Neural progenitor cell (in vitro differentiated cells): ENCODE data around the gene TCF7L2. TPM values are rescaled to one million over a fixed set of nuclear protein-coding genes. Genes with fewer than 3 reads are reported as not detected.

ENCODE experiments used
- DNase-seq: peaks from one replicate; pipeline ENCODE4 v3.0.0-alpha.2; 2016; ENCODE audit warnings: low spot score
- H2AFZ ChIP-seq: fragments of 200-600 bp; sonication (generic); replicated peaks from 2 replicates; pipeline ENCODE4 v1.6.1; 2016; ENCODE audit warnings: antibody characterized with exemption
- H3F3A ChIP-seq: fragments of 200-600 bp; sonication (generic); 2 replicates; pipeline ENCODE4 v1.6.1; 2016; ENCODE audit warnings: antibody characterized with exemption, low read depth
- H3K27ac ChIP-seq: fragments of 200-600 bp; sonication (generic); 2 replicates; pipeline ENCODE4 v1.5.1; 2016; ENCODE audit warnings: mild to moderate bottlenecking
- H3K27me3 ChIP-seq: fragments of 200-600 bp; sonication (generic); 2 replicates; pipeline ENCODE4 v1.6.1; 2016; ENCODE audit warnings: mild to moderate bottlenecking, moderate library complexity
- H3K36me3 ChIP-seq: fragments of 200-600 bp; sonication (generic); 2 replicates; pipeline ENCODE4 v1.5.1; 2016
- H3K4me1 ChIP-seq: fragments of 200-600 bp; sonication (generic); 2 replicates; pipeline ENCODE4 v1.6.1; 2016; ENCODE audit warnings: mixed run types
- H3K4me2 ChIP-seq: fragments of 200-600 bp; sonication (generic); 2 replicates; pipeline ENCODE4 v1.6.1; 2016
- H3K4me3 ChIP-seq: fragments of 200-600 bp; sonication (generic); 2 replicates; pipeline ENCODE4 v1.5.1; 2016
- H3K79me2 ChIP-seq: fragments of 200-600 bp; sonication (generic); 2 replicates; pipeline ENCODE4 v1.6.1; 2016; ENCODE audit warnings: low read depth
- H3K9ac ChIP-seq: fragments of 200-600 bp; sonication (generic); 2 replicates; pipeline ENCODE4 v1.6.1; 2016
- H3K9me3 ChIP-seq: fragments of 200-600 bp; sonication (generic); 2 replicates; pipeline ENCODE4 v1.5.1; 2016; ENCODE audit warnings: low read depth
- H4K20me1 ChIP-seq: fragments of 200-600 bp; sonication (generic); 2 replicates; pipeline ENCODE4 v1.6.1; 2016; ENCODE audit warnings: low read depth
- H3K27ac Mint-ChIP-seq: 3 replicates; pipeline ENCODE4 v1.8.0; 2021; ENCODE audit warnings: mixed read lengths
- H3K27me3 Mint-ChIP-seq: 2 replicates; pipeline ENCODE4 v1.8.0; 2022; ENCODE audit warnings: low read depth, mild to moderate bottlenecking, inconsistent platforms, moderate library complexity, mixed read lengths; ENCODE audit not compliant: insufficient read depth
- H3K36me3 Mint-ChIP-seq: 3 replicates; pipeline ENCODE4 v1.8.0; 2021; ENCODE audit warnings: mixed read lengths
- H3K4me1 Mint-ChIP-seq: 3 replicates; pipeline ENCODE4 v1.8.0; 2021; ENCODE audit warnings: mixed read lengths
- H3K4me3 Mint-ChIP-seq: 3 replicates; pipeline ENCODE4 v1.8.0; 2021; ENCODE audit warnings: mild to moderate bottlenecking, moderate library complexity, mixed read lengths
- H3K9me3 Mint-ChIP-seq: 3 replicates; pipeline ENCODE4 v1.8.0; 2020; ENCODE audit warnings: mixed read lengths
- EZH2 ChIP-seq: fragments of 200-600 bp; sonication (generic); IDR thresholded peaks from 2 replicates; pipeline ENCODE4 v1.6.1; 2017; ENCODE audit warnings: antibody characterized with exemption, mild to moderate bottlenecking, moderate library complexity
- EZH2phosphoT487 ChIP-seq: fragments of 200-600 bp; sonication (generic); IDR thresholded peaks from 2 replicates; pipeline ENCODE4 v1.6.1; 2017; ENCODE audit warnings: antibody characterized with exemption
- total RNA-seq: library from RNA; depleted of rRNA; stranded (reverse); fragments of >200 nt; gene quantifications from 2 replicates; pipeline ENCODE4 v1.2.3, GENCODE V29; 2015; ENCODE audit warnings: low replicate concordance
- TF ChIP-seq, protein P1 (sequence below): fragments of 200-600 bp; sonication (generic); IDR thresholded peaks from 2 replicates; pipeline ENCODE4 v1.5.1; 2017; ENCODE audit warnings: antibody characterized with exemption, mild to moderate bottlenecking

The TCF7L2 gene
- total RNA-seq, 1 donor from 2014 or later, result 12.3 TPM

DNA sequence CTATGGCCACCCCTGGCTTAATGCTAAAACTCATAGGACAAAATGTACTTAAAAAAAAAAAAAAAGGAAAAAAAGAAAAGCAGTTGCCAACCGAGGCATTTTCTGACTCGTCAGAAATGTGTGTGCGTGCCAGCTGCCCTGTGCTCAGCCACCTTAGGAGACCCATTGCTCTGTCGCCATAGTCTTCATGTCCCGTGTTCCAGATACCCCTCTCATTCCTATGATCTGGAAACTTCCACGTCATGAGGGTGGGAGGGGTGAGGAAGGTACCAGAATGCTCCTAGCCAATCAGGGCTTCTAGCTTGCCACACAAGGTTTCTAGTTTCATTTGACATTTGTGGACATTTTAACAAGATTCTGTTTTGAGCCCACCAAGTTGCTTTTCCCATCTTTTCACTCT is 212.9 kb downstream of the TCF7L2 start:
- Mint-ChIP-seq H3K27me3 (no peaks in the 10 kb centered on the region), H3K4me1 (peaks cover 14% of the 10 kb centered on the region)
- H3K27ac ChIP-seq, result peak overlapping the region; percentile 16

DNA sequence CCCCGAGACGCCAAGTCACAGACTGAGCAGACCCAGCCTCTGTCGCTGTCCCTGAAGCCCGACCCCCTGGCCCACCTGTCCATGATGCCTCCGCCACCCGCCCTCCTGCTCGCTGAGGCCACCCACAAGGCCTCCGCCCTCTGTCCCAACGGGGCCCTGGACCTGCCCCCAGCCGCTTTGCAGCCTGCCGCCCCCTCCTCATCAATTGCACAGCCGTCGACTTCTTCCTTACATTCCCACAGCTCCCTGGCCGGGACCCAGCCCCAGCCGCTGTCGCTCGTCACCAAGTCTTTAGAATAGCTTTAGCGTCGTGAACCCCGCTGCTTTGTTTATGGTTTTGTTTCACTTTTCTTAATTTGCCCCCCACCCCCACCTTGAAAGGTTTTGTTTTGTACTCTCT is 215.6 kb downstream of the TCF7L2 start:
- peaks cover 24% of the 10 kb centered on the region for H3K36me3 Mint-ChIP-seq
- H3K4me1 Mint-ChIP-seq, result peaks cover 30% of the 10 kb centered on the region
- no peak overlapping the region for H3K4me3 ChIP-seq
- DNase-seq, result peak; percentile 54
- H3K36me3 ChIP-seq, result no peaks in the 10 kb centered on the region
- H3K27me3 ChIP-seq, result no peaks in the 10 kb centered on the region
- H3K9me3 Mint-ChIP-seq, result no peaks in the 10 kb centered on the region
- H3K4me3 Mint-ChIP-seq, result no peak overlapping the region
- TF ChIP-seq, protein P1, sequence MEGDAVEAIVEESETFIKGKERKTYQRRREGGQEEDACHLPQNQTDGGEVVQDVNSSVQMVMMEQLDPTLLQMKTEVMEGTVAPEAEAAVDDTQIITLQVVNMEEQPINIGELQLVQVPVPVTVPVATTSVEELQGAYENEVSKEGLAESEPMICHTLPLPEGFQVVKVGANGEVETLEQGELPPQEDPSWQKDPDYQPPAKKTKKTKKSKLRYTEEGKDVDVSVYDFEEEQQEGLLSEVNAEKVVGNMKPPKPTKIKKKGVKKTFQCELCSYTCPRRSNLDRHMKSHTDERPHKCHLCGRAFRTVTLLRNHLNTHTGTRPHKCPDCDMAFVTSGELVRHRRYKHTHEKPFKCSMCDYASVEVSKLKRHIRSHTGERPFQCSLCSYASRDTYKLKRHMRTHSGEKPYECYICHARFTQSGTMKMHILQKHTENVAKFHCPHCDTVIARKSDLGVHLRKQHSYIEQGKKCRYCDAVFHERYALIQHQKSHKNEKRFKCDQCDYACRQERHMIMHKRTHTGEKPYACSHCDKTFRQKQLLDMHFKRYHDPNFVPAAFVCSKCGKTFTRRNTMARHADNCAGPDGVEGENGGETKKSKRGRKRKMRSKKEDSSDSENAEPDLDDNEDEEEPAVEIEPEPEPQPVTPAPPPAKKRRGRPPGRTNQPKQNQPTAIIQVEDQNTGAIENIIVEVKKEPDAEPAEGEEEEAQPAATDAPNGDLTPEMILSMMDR, result no peak
- TF ChIP-seq EZH2phosphoT487, result no peak
- TF ChIP-seq EZH2, result no peak
- peaks cover 46% of the 10 kb centered on the region for H3F3A ChIP-seq
- no peaks in the 10 kb centered on the region for H3K9me3 ChIP-seq
- no peak overlapping the region for H3K27ac ChIP-seq
- H3K79me2 ChIP-seq, result no peaks in the 10 kb centered on the region
- no peak overlapping the region for H3K27ac Mint-ChIP-seq
- H3K27me3 Mint-ChIP-seq, result no peaks in the 10 kb centered on the region
- peaks cover 11% of the 10 kb centered on the region for H4K20me1 ChIP-seq
- peaks cover 46% of the 10 kb centered on the region for H3K4me1 ChIP-seq
- H2AFZ ChIP-seq, result no peak overlapping the region
- H3K9ac ChIP-seq, result no peak overlapping the region
- H3K4me2 ChIP-seq, result peak overlapping the region; percentile 36

More for the DNA sequence above, 212.9 kb downstream of the TCF7L2 start:
- H3K9ac ChIP-seq, result no peak overlapping the region
- no peaks in the 10 kb centered on the region for H3K27me3 ChIP-seq
- peaks cover 31% of the 10 kb centered on the region for H3K4me1 ChIP-seq
- H3F3A ChIP-seq, result peaks cover 24% of the 10 kb centered on the region
- H3K4me3 ChIP-seq, result no peak overlapping the region
- no peaks in the 10 kb centered on the region for H3K9me3 Mint-ChIP-seq
- TF ChIP-seq, protein P1, result no peak
- TF ChIP-seq EZH2phosphoT487, result no peak
- TF ChIP-seq EZH2, result no peak
- DNase-seq, result no peak
- H3K4me3 Mint-ChIP-seq, result no peak overlapping the region
- H3K4me2 ChIP-seq, result no peak overlapping the region
- H3K36me3 Mint-ChIP-seq, result peaks cover 24% of the 10 kb centered on the region
- no peak overlapping the region for H3K27ac Mint-ChIP-seq
- H4K20me1 ChIP-seq, result peaks cover 11% of the 10 kb centered on the region
- H3K36me3 ChIP-seq, result no peaks in the 10 kb centered on the region
- H3K79me2 ChIP-seq, result no peaks in the 10 kb centered on the region
- no peak overlapping the region for H2AFZ ChIP-seq
- no peaks in the 10 kb centered on the region for H3K9me3 ChIP-seq

DNA sequence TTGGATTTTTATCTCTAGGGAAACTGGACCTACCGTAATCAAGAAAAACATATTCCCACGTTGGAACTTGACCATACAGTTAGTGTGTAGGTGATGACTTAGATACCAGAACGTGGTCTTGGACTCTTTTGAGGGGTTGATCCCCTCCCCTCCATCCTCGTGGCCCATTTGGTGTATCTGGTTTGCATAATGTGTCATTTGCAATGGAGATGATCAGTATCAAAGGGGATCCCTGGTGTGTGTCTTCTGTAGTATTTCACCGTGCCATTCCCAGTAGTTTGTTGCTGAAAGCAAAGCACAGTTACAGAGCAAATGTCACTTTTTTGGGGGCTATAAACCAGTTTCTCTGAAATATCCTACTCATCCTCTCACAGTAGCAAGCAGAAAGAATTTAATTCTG is 217.7 kb downstream of the TCF7L2 start:
- H3F3A ChIP-seq, result peaks cover 46% of the 10 kb centered on the region
- no peak for DNase-seq
- TF ChIP-seq EZH2, result no peak
- TF ChIP-seq, protein P1, result no peak
- TF ChIP-seq EZH2phosphoT487, result no peak
- no peaks in the 10 kb centered on the region for H3K36me3 ChIP-seq
- peaks cover 11% of the 10 kb centered on the region for H4K20me1 ChIP-seq
- Mint-ChIP-seq H3K27ac (no peak overlapping the region), H3K27me3 (no peaks in the 10 kb centered on the region), H3K4me3 (no peak overlapping the region), H3K4me1 (peaks cover 30% of the 10 kb centered on the region), H3K9me3 (no peaks in the 10 kb centered on the region), H3K36me3 (peaks cover 15% of the 10 kb centered on the region)
- no peaks in the 10 kb centered on the region for H3K79me2 ChIP-seq
- no peaks in the 10 kb centered on the region for H3K27me3 ChIP-seq
- no peak overlapping the region for H3K4me3 ChIP-seq
- no peak overlapping the region for H3K27ac ChIP-seq
- H3K9me3 ChIP-seq, result no peaks in the 10 kb centered on the region
- no peak overlapping the region for H3K4me2 ChIP-seq
- no peak overlapping the region for H3K9ac ChIP-seq
- no peak overlapping the region for H2AFZ ChIP-seq
- peaks cover 46% of the 10 kb centered on the region for H3K4me1 ChIP-seq
